PFSK-1 (cell line): Measurements from ENCODE around the gene TNFRSF11A.

Experiments used
- FOXP2 ChIP-seq: optimal IDR thresholded peaks from 2 replicates; pipeline ENCODE3; 2011; ENCODE audit warnings: borderline replicate concordance, control low read depth, inconsistent platforms; ENCODE audit not compliant: insufficient read depth; ENCODE audit errors: extremely low read length, extremely low read depth
- POLR2AphosphoS5 ChIP-seq: IDR thresholded peaks from 2 replicates; pipeline ENCODE4 v1.6.1; 2012; ENCODE audit warnings: low read depth, mild to moderate bottlenecking, control low read depth, low read length, moderate library complexity
- SIN3A ChIP-seq: IDR thresholded peaks from 2 replicates; pipeline ENCODE4 v1.6.1; 2012; ENCODE audit warnings: mild to moderate bottlenecking, low read length, moderate library complexity, borderline replicate concordance; ENCODE audit not compliant: insufficient read depth
- TAF1 ChIP-seq: IDR thresholded peaks from 2 replicates; pipeline ENCODE4 v1.6.1; 2012; ENCODE audit warnings: low read length, control low read depth, borderline replicate concordance; ENCODE audit not compliant: insufficient read depth
- TF ChIP-seq, protein P1 (sequence below), 2 experiments: IDR thresholded peaks; 2 replicates each; pipeline versions ENCODE4 v1.6.1 to v1.8.0; 2011 to 2012; ENCODE audit warnings: low read depth in 2 of 2, low read length in 2 of 2, control low read depth in 1 of 2, inconsistent platforms in 1 of 2, mild to moderate bottlenecking in 1 of 2, moderate library complexity in 1 of 2; ENCODE audit not compliant: insufficient read depth in 1 of 2

TNFRSF11A gene

DNA sequence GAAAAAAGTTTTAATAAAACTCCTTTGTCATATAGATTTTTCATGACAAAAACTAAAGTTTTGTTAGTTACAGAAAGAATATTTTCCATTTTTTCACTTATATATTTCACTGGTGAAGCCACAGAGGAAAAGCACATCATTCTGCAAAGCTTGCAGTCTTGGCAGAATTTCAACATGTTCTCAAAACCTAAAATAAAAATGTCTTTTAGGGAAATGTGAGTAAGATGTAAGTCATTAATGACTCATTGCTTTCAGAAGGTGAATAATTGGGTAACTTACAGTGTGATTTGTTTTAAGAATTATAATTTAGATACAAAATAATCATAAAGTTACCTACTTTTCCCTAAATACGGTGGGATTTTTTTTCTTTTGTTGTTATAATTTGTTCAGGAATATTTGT is 43.4 kb upstream of the TNFRSF11A start:
- TF ChIP-seq, protein P1, sequence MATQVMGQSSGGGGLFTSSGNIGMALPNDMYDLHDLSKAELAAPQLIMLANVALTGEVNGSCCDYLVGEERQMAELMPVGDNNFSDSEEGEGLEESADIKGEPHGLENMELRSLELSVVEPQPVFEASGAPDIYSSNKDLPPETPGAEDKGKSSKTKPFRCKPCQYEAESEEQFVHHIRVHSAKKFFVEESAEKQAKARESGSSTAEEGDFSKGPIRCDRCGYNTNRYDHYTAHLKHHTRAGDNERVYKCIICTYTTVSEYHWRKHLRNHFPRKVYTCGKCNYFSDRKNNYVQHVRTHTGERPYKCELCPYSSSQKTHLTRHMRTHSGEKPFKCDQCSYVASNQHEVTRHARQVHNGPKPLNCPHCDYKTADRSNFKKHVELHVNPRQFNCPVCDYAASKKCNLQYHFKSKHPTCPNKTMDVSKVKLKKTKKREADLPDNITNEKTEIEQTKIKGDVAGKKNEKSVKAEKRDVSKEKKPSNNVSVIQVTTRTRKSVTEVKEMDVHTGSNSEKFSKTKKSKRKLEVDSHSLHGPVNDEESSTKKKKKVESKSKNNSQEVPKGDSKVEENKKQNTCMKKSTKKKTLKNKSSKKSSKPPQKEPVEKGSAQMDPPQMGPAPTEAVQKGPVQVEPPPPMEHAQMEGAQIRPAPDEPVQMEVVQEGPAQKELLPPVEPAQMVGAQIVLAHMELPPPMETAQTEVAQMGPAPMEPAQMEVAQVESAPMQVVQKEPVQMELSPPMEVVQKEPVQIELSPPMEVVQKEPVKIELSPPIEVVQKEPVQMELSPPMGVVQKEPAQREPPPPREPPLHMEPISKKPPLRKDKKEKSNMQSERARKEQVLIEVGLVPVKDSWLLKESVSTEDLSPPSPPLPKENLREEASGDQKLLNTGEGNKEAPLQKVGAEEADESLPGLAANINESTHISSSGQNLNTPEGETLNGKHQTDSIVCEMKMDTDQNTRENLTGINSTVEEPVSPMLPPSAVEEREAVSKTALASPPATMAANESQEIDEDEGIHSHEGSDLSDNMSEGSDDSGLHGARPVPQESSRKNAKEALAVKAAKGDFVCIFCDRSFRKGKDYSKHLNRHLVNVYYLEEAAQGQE (IDR thresholded peaks at IDR 0.05; ENCODE audit: insufficient read depth in 1 of 2, low read depth in 2 of 2, low read length in 2 of 2): no peak
- TF ChIP-seq FOXP2: no peak
- no peak for TF ChIP-seq SIN3A
- no peak for TF ChIP-seq POLR2AphosphoS5
- TF ChIP-seq TAF1: no peak

- TF ChIP-seq, protein P1 (IDR thresholded peaks at IDR 0.05; ENCODE audit: insufficient read depth in 1 of 2, low read depth in 2 of 2, low read length in 2 of 2): no peak
- TF ChIP-seq SIN3A (no peak), POLR2AphosphoS5 (no peak), TAF1 (no peak)
These were observed 42.9 kb upstream of the TNFRSF11A start for GRCh38 chr18:62282188-62282629.

GRCh38 chr18:62284637-62285036 is 40.5 kb upstream of the TNFRSF11A start:
- TF ChIP-seq TAF1 (no peak), SIN3A (no peak)

- TF ChIP-seq FOXP2 (no peak), SIN3A (no peak), TAF1 (no peak), POLR2AphosphoS5 (no peak)
- TF ChIP-seq, protein P1 (IDR thresholded peaks at IDR 0.05; ENCODE audit: insufficient read depth in 1 of 2, low read depth in 2 of 2, low read length in 2 of 2): no peak
These were observed 39.8 kb upstream of the TNFRSF11A start for GRCh38 chr18:62285281-62285680.

DNA sequence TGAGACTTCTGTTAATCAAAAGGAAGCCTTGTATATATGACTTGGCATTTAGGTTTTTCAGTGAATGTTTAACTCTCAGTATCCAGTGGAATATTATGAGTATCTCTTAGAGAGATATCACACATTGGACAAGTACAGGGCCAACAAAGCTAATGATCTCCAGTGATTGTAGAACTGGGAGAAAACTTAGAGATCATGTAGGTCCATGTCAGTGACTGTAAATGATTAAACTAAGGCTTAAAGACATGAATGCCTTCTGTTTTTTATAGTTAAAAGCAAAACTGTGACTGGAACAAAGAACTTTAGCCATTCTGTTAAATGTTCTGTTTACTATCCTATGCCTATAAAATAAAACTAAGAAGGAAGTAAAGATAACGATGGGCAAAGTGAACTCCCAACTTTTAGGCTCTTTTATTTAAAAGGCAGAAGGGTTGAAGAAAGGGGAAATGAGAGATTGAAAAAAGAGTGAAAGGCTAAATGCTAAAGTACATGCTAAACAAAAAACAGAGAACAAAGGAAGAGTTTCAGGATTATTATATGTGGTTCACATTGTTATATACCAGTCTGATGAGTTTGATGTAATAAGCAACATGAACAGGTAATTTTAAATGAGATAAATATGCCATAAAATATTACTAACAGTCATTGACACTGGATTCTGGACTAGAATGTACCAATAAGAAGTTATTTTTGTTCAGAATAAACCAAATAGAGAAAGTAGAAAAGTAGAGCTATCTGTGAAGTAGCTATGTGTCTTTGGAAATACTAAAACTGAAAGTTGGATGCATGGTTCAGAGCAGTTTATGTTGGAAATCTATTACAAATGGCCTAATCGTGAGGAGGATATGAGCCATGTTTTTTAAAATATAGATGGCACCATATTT is 37.1 kb upstream of the TNFRSF11A start:
- no peak for TF ChIP-seq FOXP2
- TF ChIP-seq, protein P1 (IDR thresholded peaks at IDR 0.05; ENCODE audit: insufficient read depth in 1 of 2, low read depth in 2 of 2, low read length in 2 of 2): no peak
- no peak for TF ChIP-seq TAF1
- no peak for TF ChIP-seq SIN3A
- TF ChIP-seq POLR2AphosphoS5: no peak
